Fibroblast of peridontal ligament (primary cell): ENCODE data around the gene SYNGR2.

Experiments used
- DNase-seq: peaks from one replicate; pipeline ENCODE4 v3.0.0-alpha.2; 2010; ENCODE audit errors: extremely low read depth

SYNGR2 gene

GRCh38 chr17:78168242-78168902 is at the start of gene SYNGR2:
TSS of gene SYNGR2 (plus strand) at chr17:78168581. CDS start at chr17:78168617, 36 bp downstream.
- no peak for DNase-seq

- DNase-seq: no peak
Measured at GRCh38 chr17:78118801-78119241, 49.6 kb upstream of the SYNGR2 start.

- no peak for DNase-seq
Measured at GRCh38 chr17:78120537-78120936, 47.8 kb upstream of the SYNGR2 start.

GRCh38 chr17:78120971-78121800 is 47.2 kb upstream of the SYNGR2 start:
- DNase-seq: no peak

GRCh38 chr17:78121801-78122215 is 46.6 kb upstream of the SYNGR2 start:
- DNase-seq: no peak

GRCh38 chr17:78122216-78122930 is 46.0 kb upstream of the SYNGR2 start:
- no peak for DNase-seq

GRCh38 chr17:78122931-78123249 is 45.5 kb upstream of the SYNGR2 start:
- no peak for DNase-seq

GRCh38 chr17:78123258-78123929 is 45.0 kb upstream of the SYNGR2 start:
- DNase-seq: no peak

GRCh38 chr17:78124081-78124835 is 44.1 kb upstream of the SYNGR2 start:
- no peak for DNase-seq

GRCh38 chr17:78124836-78125137 is 43.6 kb upstream of the SYNGR2 start:
- no peak for DNase-seq

- DNase-seq: no peak
Measured at GRCh38 chr17:78125138-78125913, 43.1 kb upstream of the SYNGR2 start.

GRCh38 chr17:78125976-78126894 is 42.1 kb upstream of the SYNGR2 start:
- DNase-seq: no peak

GRCh38 chr17:78126895-78127238 is 41.5 kb upstream of the SYNGR2 start:
- no peak for DNase-seq

- no peak for DNase-seq
Measured at GRCh38 chr17:78127239-78127887, 41.0 kb upstream of the SYNGR2 start.

- no peak for DNase-seq
Measured at GRCh38 chr17:78127888-78128550, 40.4 kb upstream of the SYNGR2 start.

GRCh38 chr17:78128551-78129350 is 39.6 kb upstream of the SYNGR2 start, which contains the start of gene TMC6:
TSS of gene TMC6 (minus strand) at chr17:78128755. CDS start at chr17:78126832, 1,923 bp downstream.
- DNase-seq: no peak

- no peak for DNase-seq
Measured at GRCh38 chr17:78129351-78130089, 38.9 kb upstream of the SYNGR2 start.
